Endothelial cell of umbilical vein (primary cell): ENCODE measurements around the gene GCM1. TPM values are rescaled to one million over a fixed set of nuclear protein-coding genes. Genes with fewer than 3 reads are reported as not detected.

ENCODE experiments used
- BruUV-seq: library from RNA; stranded (reverse); fragments of 400-500 nt; replicated peaks from 2 replicates; lab custom pipeline; 2021; lab: Mats Ljungman, UMichigan
- CTCF ChIA-PET: fragments of 300-600, 350-600 bp; sonication (Branson Sonifier 250); formaldehyde crosslinking; loops from one replicate; lab custom pipeline; 2021; ENCODE audit warnings: antibody characterized with exemption, inconsistent platforms; lab: Charles Lee
- POLR2A ChIA-PET: fragments of 300-600, 350-600 bp; sonication (Branson Sonifier 250); formaldehyde crosslinking; loops from one replicate; lab custom pipeline; 2021; ENCODE audit warnings: antibody characterized with exemption, inconsistent platforms; lab: Charles Lee
- DNase-seq: peaks from one replicate; pipeline ENCODE4 v3.0.0-alpha.2; 2011; ENCODE audit warnings: low read depth, low spot score
- FAIRE-seq: peaks from 2 replicates; lab custom pipeline; 2011; peaks lifted over from hg19 to GRCh38; lab: Jason Lieb, UNC
- H2AFZ ChIP-seq: 2 replicates; pipeline ENCODE4 v1.6.0; 2012; ENCODE audit warnings: low read depth, low read length, control low read depth, inconsistent platforms
- H3K27ac ChIP-seq: 2 replicates; pipeline ENCODE4 v1.5.1; 2011; ENCODE audit warnings: low read depth, mild to moderate bottlenecking, control low read depth, low read length, moderate library complexity; ENCODE audit not compliant: insufficient read depth
- H3K27me3 ChIP-seq, 2 experiments: 2 replicates each; pipeline versions ENCODE4 v1.6.0 to v1.6.1; 2011; ENCODE audit warnings: low read length in 2 of 2, mixed read lengths in 1 of 2; ENCODE audit not compliant: control insufficient read depth in 2 of 2, insufficient read depth in 2 of 2
- H3K36me3 ChIP-seq, 2 experiments: 2 replicates in 1 of 2; 3 replicates in 1 of 2; pipeline ENCODE4 v1.5.1; 2011; ENCODE audit warnings: low read length in 2 of 2, mild to moderate bottlenecking in 1 of 2, moderate library complexity in 1 of 2; ENCODE audit not compliant: control insufficient read depth in 2 of 2, insufficient read depth in 2 of 2; ENCODE audit errors: extremely low read depth in 1 of 2
- H3K4me1 ChIP-seq: 3 replicates; pipeline ENCODE4 v1.5.1; 2011; ENCODE audit warnings: mild to moderate bottlenecking, low read length; ENCODE audit not compliant: control insufficient read depth, insufficient read depth; ENCODE audit errors: extremely low read depth
- H3K4me2 ChIP-seq: 2 replicates; pipeline ENCODE4 v1.6.1; 2011; ENCODE audit warnings: low read length, control low read depth, mixed read lengths; ENCODE audit not compliant: insufficient read depth
- H3K4me3 ChIP-seq, 3 experiments: fragments of 200-600 bp in 1 of 3; sonication (generic), shearing (Covaris generic) in 1 of 3; replicated peaks in 1 of 3; 2 replicates each; pipeline ENCODE4 v1.5.1; 2011 to 2016; ENCODE audit warnings: control low read depth in 3 of 3, low read length in 3 of 3, mild to moderate bottlenecking in 2 of 3, inconsistent platforms in 1 of 3, low read depth in 1 of 3, moderate library complexity in 1 of 3; ENCODE audit not compliant: insufficient read depth in 1 of 3
- H3K79me2 ChIP-seq: 2 replicates; pipeline ENCODE4 v1.6.0; 2012; ENCODE audit warnings: low read length, inconsistent platforms; ENCODE audit not compliant: control insufficient read depth, insufficient read depth
- H3K9ac ChIP-seq: replicated peaks from 2 replicates; pipeline ENCODE3; 2011; ENCODE audit warnings: low read length, control low read depth; ENCODE audit not compliant: insufficient read depth; ENCODE audit errors: extremely low read depth
- H3K9me1 ChIP-seq: replicated peaks from 3 replicates; pipeline ENCODE4 v1.6.0; 2011; ENCODE audit warnings: mild to moderate bottlenecking, low read length; ENCODE audit not compliant: control insufficient read depth, insufficient read depth; ENCODE audit errors: extremely low read depth
- H3K9me3 ChIP-seq: replicated peaks from 2 replicates; pipeline ENCODE4 v1.5.1; 2012; ENCODE audit warnings: low read length, inconsistent platforms; ENCODE audit not compliant: control insufficient read depth, insufficient read depth
- H4K20me1 ChIP-seq: replicated peaks from 2 replicates; pipeline ENCODE3; 2011; ENCODE audit warnings: mild to moderate bottlenecking, low read length; ENCODE audit not compliant: control insufficient read depth, insufficient read depth; ENCODE audit errors: extremely low read depth
- EZH2 ChIP-seq: IDR thresholded peaks from 2 replicates; pipeline ENCODE4 v1.6.1; 2012; ENCODE audit warnings: borderline replicate concordance, low read depth, mild to moderate bottlenecking, moderate library complexity, low read length, inconsistent platforms; ENCODE audit not compliant: severe bottlenecking
- FOS ChIP-seq: IDR thresholded peaks from 2 replicates; pipeline ENCODE4 v1.6.1; 2011; ENCODE audit warnings: mild to moderate bottlenecking, low read length, moderate library complexity, borderline replicate concordance; ENCODE audit not compliant: insufficient read depth
- GATA2 ChIP-seq: IDR thresholded peaks from 2 replicates; pipeline ENCODE4 v1.7.0; 2011; ENCODE audit warnings: low read depth, mild to moderate bottlenecking, moderate library complexity, mixed read lengths, low read length; ENCODE audit not compliant: insufficient read length, insufficient read depth
- JUN ChIP-seq: IDR thresholded peaks from 2 replicates; pipeline ENCODE4 v1.6.1; 2011; ENCODE audit warnings: borderline replicate concordance, low read depth; ENCODE audit not compliant: insufficient read length, insufficient read depth
- MYC ChIP-seq: IDR thresholded peaks from one replicate; pipeline ENCODE4 v1.6.1; 2011; ENCODE audit warnings: mild to moderate bottlenecking, low read depth, low read length
- POLR2A ChIP-seq: IDR thresholded peaks from 2 replicates; pipeline ENCODE4 v1.6.1; 2012; ENCODE audit warnings: low read depth, mild to moderate bottlenecking, control low read depth, low read length
- POLR2AphosphoS5 ChIP-seq: IDR thresholded peaks from 2 replicates; pipeline ENCODE4 v1.6.1; 2012; ENCODE audit warnings: low read depth, mild to moderate bottlenecking, control low read depth, low read length, moderate library complexity; ENCODE audit not compliant: insufficient read depth
- dilution Hi-C: fragments of 300-500 bp; cut with MboI; formaldehyde crosslinking; loops from one replicate; pipeline ENCODE4 v1.15.0; 2019; ENCODE audit warnings: low sequenced_read_pairs; ENCODE audit not compliant: extremely low pct_ligation_motif_present
- intact Hi-C: fragments of 100-400 bp; cut with micrococcal nuclease; formaldehyde crosslinking; loops from one replicate; pipeline ENCODE4 v1.10.0; 2022
- polyA plus RNA-seq, 4 experiments: library from polyadenylated mRNA; depleted of rRNA in 3 of 4; stranded (reverse) in 3 of 4; unstranded in 1 of 4; fragments of >200 nt; gene quantifications; 2 replicates each; pipeline versions ENCODE4 v1.2.1 to v1.2.3, GENCODE V29; 2011 to 2012; ENCODE audit warnings: missing spikeins in 1 of 4
- total RNA-seq: library from RNA; stranded (reverse); gene quantifications from 2 replicates; pipeline ENCODE4 v1.2.3, GENCODE V29; 2021
- TF ChIP-seq, protein P1 (sequence below): IDR thresholded peaks from 2 replicates; pipeline ENCODE4 v1.6.1; 2011; ENCODE audit not compliant: insufficient read depth, insufficient read length
- TF ChIP-seq, protein P2 (sequence below), 2 donors: IDR thresholded peaks; 1 replicate in 1 of 2; 2 replicates in 1 of 2; pipeline ENCODE4 v1.5.1; 2011; ENCODE audit warnings: low read length in 2 of 2, mild to moderate bottlenecking in 2 of 2, moderate library complexity in 2 of 2, control low read depth in 1 of 2, inconsistent platforms in 1 of 2, low read depth in 1 of 2; ENCODE audit not compliant: insufficient read depth in 1 of 2; ENCODE audit errors: extremely low read depth in 1 of 2

GCM1 gene
- total and polyA plus RNA-seq, 2 donors (not counting 3 experiments of a cell fraction or from before 2014, with no cell fraction given): not detected

DNA sequence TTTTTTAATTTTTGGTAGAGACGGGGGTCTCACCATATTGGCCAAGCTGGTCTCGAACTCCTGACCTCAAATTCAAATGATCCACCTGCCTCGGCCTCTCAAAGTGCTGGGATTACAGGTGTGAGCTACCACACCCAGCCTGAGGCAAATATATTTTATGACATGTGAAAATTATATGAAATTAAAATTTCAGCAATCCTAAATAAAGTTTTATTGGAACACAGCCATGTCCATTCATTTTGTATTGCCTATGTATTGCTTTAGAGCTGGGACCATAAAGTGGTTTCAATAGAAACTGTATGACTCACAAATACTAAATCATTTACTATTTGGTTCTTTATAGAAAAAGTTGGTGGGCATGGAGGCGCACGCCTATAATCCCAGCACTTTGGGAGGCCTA is 32.0 kb upstream of the GCM1 start:
- Histone ChIP-seq H3K9me3 (no peaks in the 10 kb centered on the region), H4K20me1 (no peaks in the 10 kb centered on the region), H3K9ac (no peak overlapping the region), H3K4me1 (peaks cover 3% of the 10 kb centered on the region), H3K4me3 (no peak overlapping the region), H3K9me1 (no peaks in the 10 kb centered on the region), H3K27ac (no peak overlapping the region), H3K4me2 (no peak overlapping the region), H3K27me3 (peaks cover 0 to 2% of the 10 kb centered on the region in 2 experiments), H2AFZ (no peak overlapping the region), H3K79me2 (no peaks in the 10 kb centered on the region), H3K36me3 (no peaks in the 10 kb centered on the region)
- FAIRE-seq (no peak), DNase-seq (no peak)
- ChIA-PET POLR2A (no interaction called here), CTCF (interaction anchor here (1.5 kb wide), 1 partner anchor 304 kb away, joined by 7 read pairs; no protein-coding TSS in a partner anchor)
- no TSS peak for BruUV-seq
- TF ChIP-seq POLR2AphosphoS5: no peak
- TF ChIP-seq, protein P1, sequence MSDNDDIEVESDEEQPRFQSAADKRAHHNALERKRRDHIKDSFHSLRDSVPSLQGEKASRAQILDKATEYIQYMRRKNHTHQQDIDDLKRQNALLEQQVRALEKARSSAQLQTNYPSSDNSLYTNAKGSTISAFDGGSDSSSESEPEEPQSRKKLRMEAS: no peak
- no peak for TF ChIP-seq GATA2
- dilution Hi-C loops (no loop called here), intact Hi-C loops (no loop called here)

DNA sequence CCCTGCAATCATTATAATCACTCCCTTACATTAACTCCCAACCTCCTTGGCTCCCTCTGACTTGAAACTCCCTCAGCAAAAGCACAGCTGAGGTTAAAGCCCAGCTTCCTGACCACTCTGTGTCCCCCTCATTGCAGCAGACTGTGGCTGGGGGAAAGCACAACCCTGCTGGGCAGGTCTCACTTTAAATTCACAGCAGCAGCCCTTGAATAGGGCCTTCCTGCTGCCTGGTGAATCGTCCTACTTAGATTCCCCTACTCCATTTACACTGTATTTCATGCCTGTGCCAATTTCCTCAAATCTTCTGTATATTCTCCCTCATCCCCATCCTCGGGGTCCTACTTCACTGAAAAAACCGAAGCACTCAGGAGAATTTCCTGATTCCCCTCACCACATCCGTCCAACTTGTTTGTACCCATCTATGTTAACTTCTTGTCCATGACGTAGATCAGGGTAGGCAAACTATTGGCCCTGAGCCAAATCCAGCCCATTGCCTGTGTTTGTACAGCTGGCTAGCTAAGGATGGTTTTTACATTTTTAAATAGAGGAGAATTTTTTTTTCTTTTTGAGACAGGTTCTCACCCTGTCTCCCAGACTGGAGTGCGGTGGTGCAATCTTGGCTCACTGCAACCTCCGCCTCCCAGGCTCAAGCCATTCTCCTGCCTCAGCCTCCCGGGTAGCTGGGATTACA is 31.5 kb upstream of the GCM1 start:
- CTCF ChIA-PET: interaction anchor here (1.0 to 1.5 kb wide), 2 partner anchors 9 to 304 kb away, joined by 4 to 7 read pairs; no protein-coding TSS in a partner anchor
- no peaks in the 10 kb centered on the region for H4K20me1 ChIP-seq
- DNase-seq (peak; percentile 89), FAIRE-seq (peak; percentile 68)
- no peaks in the 10 kb centered on the region for H3K9me1 ChIP-seq
- TF ChIP-seq FOS (no peak), EZH2 (no peak), MYC (no peak), POLR2A (no peak), JUN (no peak), POLR2AphosphoS5 (no peak), GATA2 (no peak)
- TF ChIP-seq, protein P2, sequence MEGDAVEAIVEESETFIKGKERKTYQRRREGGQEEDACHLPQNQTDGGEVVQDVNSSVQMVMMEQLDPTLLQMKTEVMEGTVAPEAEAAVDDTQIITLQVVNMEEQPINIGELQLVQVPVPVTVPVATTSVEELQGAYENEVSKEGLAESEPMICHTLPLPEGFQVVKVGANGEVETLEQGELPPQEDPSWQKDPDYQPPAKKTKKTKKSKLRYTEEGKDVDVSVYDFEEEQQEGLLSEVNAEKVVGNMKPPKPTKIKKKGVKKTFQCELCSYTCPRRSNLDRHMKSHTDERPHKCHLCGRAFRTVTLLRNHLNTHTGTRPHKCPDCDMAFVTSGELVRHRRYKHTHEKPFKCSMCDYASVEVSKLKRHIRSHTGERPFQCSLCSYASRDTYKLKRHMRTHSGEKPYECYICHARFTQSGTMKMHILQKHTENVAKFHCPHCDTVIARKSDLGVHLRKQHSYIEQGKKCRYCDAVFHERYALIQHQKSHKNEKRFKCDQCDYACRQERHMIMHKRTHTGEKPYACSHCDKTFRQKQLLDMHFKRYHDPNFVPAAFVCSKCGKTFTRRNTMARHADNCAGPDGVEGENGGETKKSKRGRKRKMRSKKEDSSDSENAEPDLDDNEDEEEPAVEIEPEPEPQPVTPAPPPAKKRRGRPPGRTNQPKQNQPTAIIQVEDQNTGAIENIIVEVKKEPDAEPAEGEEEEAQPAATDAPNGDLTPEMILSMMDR (IDR thresholded peaks at IDR 0.05; ENCODE audit: extremely low read depth in 1 of 2, insufficient read depth in 1 of 2, low read depth in 1 of 2, low read length in 2 of 2): no peak
- TF ChIP-seq, protein P1: no peak
- dilution Hi-C loops: no loop called here
- no peak overlapping the region for H3K4me3 ChIP-seq
- H3K27ac ChIP-seq: no peak overlapping the region
- H3K36me3 ChIP-seq: no peaks in the 10 kb centered on the region
- H2AFZ ChIP-seq: no peak overlapping the region
- H3K27me3 ChIP-seq: peaks cover 0 to 2% of the 10 kb centered on the region in 2 experiments
- no TSS peak for BruUV-seq
- intact Hi-C loops: loop anchor here (10.0 kb wide), 1 partner anchor 85 kb away; no protein-coding TSS in a partner anchor
- no peak overlapping the region for H3K9ac ChIP-seq
- no peaks in the 10 kb centered on the region for H3K79me2 ChIP-seq
- H3K4me1 ChIP-seq: peaks cover 3% of the 10 kb centered on the region
- POLR2A ChIA-PET: no interaction called here
- no peak overlapping the region for H3K4me2 ChIP-seq
- no peaks in the 10 kb centered on the region for H3K9me3 ChIP-seq
